Upper lobe of right lung (tissue), 1 donor: Measurements from ENCODE around the gene KLKB1. TPM values are rescaled to one million over a fixed set of nuclear protein-coding genes. Genes with fewer than 3 reads are reported as not detected.

Experiments used
- ATAC-seq: fragments of 200-7000 bp; cut with Tn5 transposase; one replicate; pipeline ENCODE4 v1.9.1; 2020; ENCODE audit warnings: mild to moderate bottlenecking, moderate library complexity
- DNase-seq: peaks from one replicate; pipeline ENCODE4 v3.0.0-alpha.2; 2020
- H3K27ac ChIP-seq: fragments of 200-600 bp; one replicate; pipeline ENCODE4 v1.8.0; 2022
- H3K27me3 ChIP-seq: fragments of 200-600 bp; one replicate; pipeline ENCODE4 v1.8.0; 2022; ENCODE audit warnings: mild to moderate bottlenecking
- H3K36me3 ChIP-seq: fragments of 200-600 bp; one replicate; pipeline ENCODE4 v1.8.0; 2022
- H3K4me1 ChIP-seq: fragments of 200-600 bp; one replicate; pipeline ENCODE4 v1.8.0; 2022
- H3K4me3 ChIP-seq: fragments of 200-600 bp; one replicate; pipeline ENCODE4 v1.8.0; 2022; ENCODE audit warnings: mild to moderate bottlenecking
- H3K9me3 ChIP-seq: fragments of 200-600 bp; one replicate; pipeline ENCODE4 v1.8.0; 2022
- CTCF ChIP-seq: fragments of 200-600 bp; IDR thresholded peaks from one replicate; pipeline ENCODE4 v1.8.0; 2022; ENCODE audit warnings: antibody characterized with exemption
- intact Hi-C: fragments of 100-400 bp; cut with DNase I; formaldehyde crosslinking; loops from one replicate; pipeline ENCODE4 v1.11.0; 2022
- total RNA-seq: library from RNA; stranded (reverse); fragmentation: NEBNext Ultra II Directional; extraction: Animal tissue kit (Norgen Biotek cat#: 25700); gene quantifications from one replicate; pipeline ENCODE4 v1.2.1, GENCODE V29; 2021
- donor health status: DM: no; HTN: yes; CAD: no; lungs with severe emphysema.

Gene KLKB1
- total RNA-seq, 1 donor from 2014 or later = 1.5 TPM

GRCh38 chr4:186205156-186205555, 22.2 kb upstream of the KLKB1 start:
- Histone ChIP-seq H3K27me3 (no peaks in the 10 kb centered on the region), H3K4me3 (no peak overlapping the region), H3K36me3 (peaks cover 5% of the 10 kb centered on the region), H3K27ac (no peak overlapping the region), H3K9me3 (no peaks in the 10 kb centered on the region), H3K4me1 (no peaks in the 10 kb centered on the region)
- no peak for TF ChIP-seq CTCF
- intact Hi-C loops = no loop called here
- no peak for ATAC-seq
- DNase-seq = no peak

- no peak for DNase-seq
- no peak for TF ChIP-seq CTCF
- H3K36me3 ChIP-seq = no peaks in the 10 kb centered on the region
- H3K4me3 ChIP-seq = no peak overlapping the region
- ATAC-seq = no peak
- intact Hi-C loops = no loop called here
- H3K27ac ChIP-seq = no peak overlapping the region
- H3K27me3 ChIP-seq = no peaks in the 10 kb centered on the region
- no peaks in the 10 kb centered on the region for H3K9me3 ChIP-seq
- no peaks in the 10 kb centered on the region for H3K4me1 ChIP-seq
Observed at GRCh38 chr4:186216465-186217024, 10.8 kb upstream of the KLKB1 start.

GRCh38 chr4:186217733-186218293, 9.5 kb upstream of the KLKB1 start:
- H3K9me3 ChIP-seq = no peaks in the 10 kb centered on the region
- no peak for DNase-seq
- TF ChIP-seq CTCF = no peak
- no peaks in the 10 kb centered on the region for H3K36me3 ChIP-seq
- no peaks in the 10 kb centered on the region for H3K4me1 ChIP-seq
- ATAC-seq = no peak
- H3K27ac ChIP-seq = no peak overlapping the region
- H3K27me3 ChIP-seq = no peaks in the 10 kb centered on the region
- intact Hi-C loops = no loop called here
- no peak overlapping the region for H3K4me3 ChIP-seq

DNA sequence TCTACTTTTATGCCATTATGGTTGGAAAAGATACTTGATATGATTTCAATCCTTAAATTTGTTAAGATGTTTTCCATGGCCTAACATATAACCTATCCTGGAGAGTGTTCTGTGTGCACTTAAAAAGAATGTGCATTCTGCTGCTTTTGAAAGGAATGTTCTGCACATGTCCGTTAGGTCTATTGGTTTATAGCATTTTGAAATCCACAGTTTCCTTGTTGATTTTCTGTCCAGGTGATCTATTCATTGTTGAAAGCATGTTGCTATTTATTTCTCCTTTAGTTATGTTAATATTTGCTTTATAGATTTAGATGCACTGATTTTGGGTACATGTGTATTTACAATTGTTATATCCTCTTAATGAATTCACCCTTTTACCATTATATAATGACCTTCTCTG, 5.7 kb upstream of the KLKB1 start:
- no peak for TF ChIP-seq CTCF
- H3K36me3 ChIP-seq = no peaks in the 10 kb centered on the region
- DNase-seq (no peak), ATAC-seq (no peak)
- no peaks in the 10 kb centered on the region for H3K27me3 ChIP-seq
- H3K9me3 ChIP-seq = no peaks in the 10 kb centered on the region
- H3K4me3 ChIP-seq = no peak overlapping the region
- H3K4me1 ChIP-seq = no peaks in the 10 kb centered on the region
- intact Hi-C loops = no loop called here
- no peak overlapping the region for H3K27ac ChIP-seq

GRCh38 chr4:186225848-186226247, 1.5 kb upstream of the KLKB1 start:
- no peak for TF ChIP-seq CTCF
- Histone ChIP-seq H3K36me3 (no peaks in the 10 kb centered on the region), H3K27me3 (no peaks in the 10 kb centered on the region), H3K4me3 (no peak overlapping the region), H3K4me1 (no peaks in the 10 kb centered on the region), H3K27ac (no peak overlapping the region), H3K9me3 (no peaks in the 10 kb centered on the region)
- DNase-seq = no peak
- intact Hi-C loops = no loop called here
- no peak for ATAC-seq
